Heart right ventricle (tissue), 16 donors: ENCODE results near the gene IFI30. TPM values are rescaled to one million over a fixed set of nuclear protein-coding genes. Genes with fewer than 3 reads are reported as not detected.

ENCODE experiments used
- ATAC-seq, 8 donors: fragments of 200-7000 bp; cut with Tn5 transposase; one replicate each; pipeline ENCODE4 v1.9.1; 2020; ENCODE audit warnings: mild to moderate bottlenecking in 8 of 8, moderate library complexity in 8 of 8, moderate number of reproducible peaks in 1 of 8
- DNase-seq, 2 donors: peaks; one replicate each; pipeline ENCODE4 v3.0.0-alpha.2; 2020
- H3K27ac ChIP-seq, 10 donors: fragments of 200-600 bp; sonication (generic) in 2 of 10; one replicate each; pipeline versions ENCODE4 v1.5.0 to v1.8.0; 2020 to 2022; ENCODE audit warnings: mild to moderate bottlenecking in 3 of 10
- H3K27me3 ChIP-seq, 7 donors: fragments of 200-600 bp; one replicate each; pipeline ENCODE4 v1.8.0; 2021 to 2022; ENCODE audit warnings: mild to moderate bottlenecking in 2 of 7
- H3K36me3 ChIP-seq, 9 donors: fragments of 200-600 bp; sonication (generic) in 1 of 9; one replicate each; pipeline versions ENCODE4 v1.5.0 to v1.8.0; 2020 to 2022; ENCODE audit warnings: mild to moderate bottlenecking in 2 of 9
- H3K4me1 ChIP-seq, 9 donors: fragments of 200-600 bp; sonication (generic) in 1 of 9; one replicate each; pipeline versions ENCODE4 v1.5.0 to v1.8.0; 2020 to 2022; ENCODE audit warnings: mild to moderate bottlenecking in 4 of 9
- H3K4me3 ChIP-seq, 10 donors: fragments of 200-600 bp; sonication (generic) in 2 of 10; one replicate each; pipeline versions ENCODE4 v1.5.0 to v1.8.0; 2020 to 2022; ENCODE audit warnings: mild to moderate bottlenecking in 7 of 10, moderate library complexity in 2 of 10
- H3K9me3 ChIP-seq, 11 donors: fragments of 200-600 bp in 10 of 11; sonication (generic) in 2 of 11; one replicate each; pipeline versions ENCODE4 v1.5.0 to v1.8.0; 2013 to 2022; ENCODE audit warnings: mild to moderate bottlenecking in 2 of 11, control low read depth in 1 of 11, moderate library complexity in 1 of 11
- CTCF ChIP-seq, 9 donors: fragments of 200-600 bp; sonication (generic) in 2 of 9; IDR thresholded peaks; one replicate each; pipeline versions ENCODE4 v1.5.0 to v1.8.0; 2021 to 2022; ENCODE audit warnings: antibody characterized with exemption in 9 of 9, mild to moderate bottlenecking in 5 of 9, moderate library complexity in 1 of 9
- WGBS, 2 donors: extraction: QIAGEN DNeasy Blood & Tissue Kit; methylation state at CpG; one replicate each; pipeline ENCODE4 v1.1.7; 2013; ENCODE audit warnings: inconsistent platforms in 1 of 2; 5-methylcytosine and 5-hydroxymethylcytosine counted together
- intact Hi-C, 10 donors: fragments of 100-400 bp; cut with DNase I; formaldehyde crosslinking; loops; one replicate each; pipeline versions ENCODE4 v1.11.1 to v1.14.2; 2022
- polyA plus RNA-seq, 2 donors: library from polyadenylated mRNA; stranded (reverse); fragments of 200-250 nt; gene quantifications; one replicate each; pipeline ENCODE4 v1.2.3, GENCODE V29; 2013
- total RNA-seq, 10 donors: library from RNA; stranded (reverse); fragmentation: NEBNext Ultra II Directional in 3 of 10; extraction: Animal tissue kit (Norgen Biotek cat#: 25700) in 3 of 10; gene quantifications; one replicate each; pipeline versions ENCODE4 v1.2.1 to v1.2.4, GENCODE V29; 2021 to 2023
- donor health status: Arrhythmogenic right ventricular cardiomyopathy.
- donor health status: ischemic (EF 13 %, LVEDD 7.1; RV severe dilation, severe dysfunction).
- donor health status: healthy with polysubstance abuse.
- donor health status: DM: no; HTN: yes; CAD: no.
- donor health status: DM: no; HTN: no; CAD: no.
- donor health status: ischemic (EF 25% LVEDD 6.9; RV normal size, moderate dysfunction).
- donor health status: ischemic (EF 25% LVEDD 5.7; RV mildly dilated, moderate dysfunction).
- donor health status: healthy.
- donor health status: DM: yes; HTN: yes; CAD: no.
- donor health status: Ischemic cardiomyopathy.
- donor health status: ischemic (EF 35%, LVEDD 5.7; RV mildly dilated, moderate dysfunction).
- donor health status: nonischemic (EF 11% LVEDD 7.7; RV severe dilation, severe dysfunction).
- donor health status: DM: yes; HTN: yes; CAD: no.
- donor health status: PGD.
- donor health status: ischemic (EF 29% LVEDD 5.4; RV normal size, mild dysfunction).
- donor health status: nonischemic (EF 23%, LVEDD 6.1; RV moderate dilation, normal function).

IFI30 gene
- total and polyA plus RNA-seq, 12 donors = 6.5 to 241 (median 11.9) TPM

- no peak for ATAC-seq
- H3K9me3 ChIP-seq = no peaks in the 10 kb centered on the region
- H3K4me3 ChIP-seq = no peak overlapping the region
- H3K27ac ChIP-seq = peak overlapping the region in 6 of 10 donors; percentile 33 to 96 (median 70)
- peaks cover 0 to 82% (median 19%) of the 10 kb centered on the region in 9 donors for H3K4me1 ChIP-seq
- H3K27me3 ChIP-seq = no peaks in the 10 kb centered on the region
- H3K36me3 ChIP-seq = peaks cover 0 to 46% (median 5%) of the 10 kb centered on the region in 9 donors
- intact Hi-C loops = no loop called here
- 89 to 93% methylated on average over 7 of the region's 7 CpGs for WGBS, 2 donors
- no peak for DNase-seq
- no peak for TF ChIP-seq CTCF (IDR thresholded peaks at IDR 0.05)
These were observed 1.1 kb upstream of the IFI30 start for GRCh38 chr19:18172331-18173053.

- Histone ChIP-seq H3K27ac (peak overlapping the region in 9 of 10 donors; percentile 5 to 96 (median 66)), H3K4me3 (peak overlapping the region in 9 of 10 donors; percentile 52 to 91 (median 72)), H3K4me1 (peaks cover 0 to 86% (median 19%) of the 10 kb centered on the region in 9 donors), H3K27me3 (no peaks in the 10 kb centered on the region), H3K36me3 (peaks cover 0 to 46% (median 5%) of the 10 kb centered on the region in 9 donors), H3K9me3 (no peaks in the 10 kb centered on the region)
- ATAC-seq = peak; percentile 23 to 52 (median 32)
- intact Hi-C loops = no loop called here
- TF ChIP-seq CTCF (IDR thresholded peaks at IDR 0.05) = no peak
- no peak for DNase-seq
- WGBS, 2 donors = 49 to 58% methylated on average over 18 of the region's 18 CpGs
These were observed 500 bp upstream of the IFI30 start for GRCh38 chr19:18173054-18173571.

GRCh38 chr19:18174983-18175382 lies 1.4 kb downstream of the IFI30 start:
- intact Hi-C loops = no loop called here
- no peak for TF ChIP-seq CTCF (IDR thresholded peaks at IDR 0.05)
- Histone ChIP-seq H3K36me3 (peaks cover 0 to 43% (median 0%) of the 10 kb centered on the region in 9 donors), H3K27ac (peak overlapping the region in 1 of 10 donors; percentile 96), H3K4me1 (peaks cover 0 to 89% (median 19%) of the 10 kb centered on the region in 9 donors), H3K4me3 (peak overlapping the region in 5 of 10 donors; percentile 65 to 91 (median 76)), H3K9me3 (no peaks in the 10 kb centered on the region), H3K27me3 (no peaks in the 10 kb centered on the region)
- 86 to 92% methylated on average over 11 of the region's 11 CpGs for WGBS, 2 donors
- DNase-seq (no peak), ATAC-seq (no peak)

GRCh38 chr19:18176367-18177310 lies 3.0 kb downstream of the IFI30 start:
- no peak for DNase-seq
- Histone ChIP-seq H3K27me3 (no peaks in the 10 kb centered on the region), H3K4me3 (peak overlapping the region in 1 of 10 donors; percentile 91), H3K9me3 (no peaks in the 10 kb centered on the region), H3K27ac (peak overlapping the region in 1 of 10 donors; percentile 96), H3K36me3 (peaks cover 0 to 43% (median 0%) of the 10 kb centered on the region in 9 donors), H3K4me1 (peaks cover 0 to 83% (median 19%) of the 10 kb centered on the region in 9 donors)
- no peak for ATAC-seq
- 83 to 85% methylated on average over 19 of the region's 19 CpGs for WGBS, 2 donors
- intact Hi-C loops = no loop called here
- no peak for TF ChIP-seq CTCF (IDR thresholded peaks at IDR 0.05)
